Measurements from ENCODE around the gene VPS39. TPM values are rescaled to one million over a fixed set of nuclear protein-coding genes. Genes with fewer than 3 reads are reported as not detected.

Gene VPS39
- total RNA-seq, 2 experiments from 2014 or later = 76.8 to 82.3 TPM

GRCh38 chr15:42152921-42153698 lies 55.0 kb downstream of the VPS39 start:
- DNase-seq = no peak
- H3K4me3 Mint-ChIP-seq = no peak overlapping the region
- no peak overlapping the region for H3K27ac Mint-ChIP-seq
- no peaks in the 10 kb centered on the region for H3K27me3 Mint-ChIP-seq
- ChIA-PET CTCF (interaction anchor here (2.2 kb wide), 1 partner anchor 18 kb away, joined by 4 read pairs; no protein-coding TSS in a partner anchor), POLR2A (interaction anchor here (1.4 kb wide), 1 partner anchor 14 kb away, joined by 3 read pairs; no protein-coding TSS in a partner anchor)
- H3K9me3 Mint-ChIP-seq = no peaks in the 10 kb centered on the region
- H3K36me3 Mint-ChIP-seq (ENCODE audit: low read depth) = no peaks in the 10 kb centered on the region
- no peaks in the 10 kb centered on the region for H3K4me1 Mint-ChIP-seq

- ChIA-PET CTCF (no interaction called here), POLR2A (no interaction called here)
- H3K4me1 Mint-ChIP-seq = no peaks in the 10 kb centered on the region
- H3K27me3 Mint-ChIP-seq = no peaks in the 10 kb centered on the region
- H3K9me3 Mint-ChIP-seq = no peaks in the 10 kb centered on the region
- DNase-seq = no peak
- no peak overlapping the region for H3K4me3 Mint-ChIP-seq
- H3K27ac Mint-ChIP-seq = no peak overlapping the region
- H3K36me3 Mint-ChIP-seq (ENCODE audit: low read depth) = no peaks in the 10 kb centered on the region
Measured at GRCh38 chr15:42152196-42152920, 55.7 kb downstream of the VPS39 start.

GRCh38 chr15:42151736-42152135 lies 56.4 kb downstream of the VPS39 start:
- no peaks in the 10 kb centered on the region for H3K4me1 Mint-ChIP-seq
- no peaks in the 10 kb centered on the region for H3K27me3 Mint-ChIP-seq
- DNase-seq = no peak
- no peak overlapping the region for H3K4me3 Mint-ChIP-seq
- no peak overlapping the region for H3K27ac Mint-ChIP-seq
- POLR2A ChIA-PET = no interaction called here
- no peaks in the 10 kb centered on the region for H3K9me3 Mint-ChIP-seq
- no peaks in the 10 kb centered on the region for H3K36me3 Mint-ChIP-seq (ENCODE audit: low read depth)
- CTCF ChIA-PET = no interaction called here

- no peak for DNase-seq
- Mint-ChIP-seq H3K27me3 (no peaks in the 10 kb centered on the region), H3K9me3 (no peaks in the 10 kb centered on the region), H3K4me3 (no peak overlapping the region), H3K27ac (no peak overlapping the region), H3K4me1 (no peaks in the 10 kb centered on the region), H3K36me3 (ENCODE audit: low read depth) (no peaks in the 10 kb centered on the region)
- POLR2A ChIA-PET = no interaction called here
- CTCF ChIA-PET = no interaction called here
Measured at GRCh38 chr15:42151141-42151561, 57.0 kb downstream of the VPS39 start.

- no peaks in the 10 kb centered on the region for H3K27me3 Mint-ChIP-seq
- no peak overlapping the region for H3K27ac Mint-ChIP-seq
- H3K4me3 Mint-ChIP-seq = no peak overlapping the region
- no peaks in the 10 kb centered on the region for H3K9me3 Mint-ChIP-seq
- no peak for DNase-seq
- no peaks in the 10 kb centered on the region for H3K36me3 Mint-ChIP-seq (ENCODE audit: low read depth)
- CTCF ChIA-PET = no interaction called here
- no peaks in the 10 kb centered on the region for H3K4me1 Mint-ChIP-seq
- POLR2A ChIA-PET = no interaction called here
Measured at GRCh38 chr15:42150219-42150970, 57.7 kb downstream of the VPS39 start.

GRCh38 chr15:42149493-42150218 lies 58.4 kb downstream of the VPS39 start:
- no peaks in the 10 kb centered on the region for H3K9me3 Mint-ChIP-seq
- H3K36me3 Mint-ChIP-seq (ENCODE audit: low read depth) = no peaks in the 10 kb centered on the region
- H3K4me1 Mint-ChIP-seq = no peaks in the 10 kb centered on the region
- H3K4me3 Mint-ChIP-seq = no peak overlapping the region
- H3K27ac Mint-ChIP-seq = no peak overlapping the region
- no peak for DNase-seq
- no peaks in the 10 kb centered on the region for H3K27me3 Mint-ChIP-seq
- CTCF ChIA-PET = no interaction called here
- POLR2A ChIA-PET = no interaction called here

- Mint-ChIP-seq H3K27ac (no peak overlapping the region), H3K9me3 (no peaks in the 10 kb centered on the region), H3K36me3 (ENCODE audit: low read depth) (no peaks in the 10 kb centered on the region), H3K4me1 (no peaks in the 10 kb centered on the region), H3K4me3 (no peak overlapping the region), H3K27me3 (no peaks in the 10 kb centered on the region)
- no peak for DNase-seq
- CTCF ChIA-PET = no interaction called here
- POLR2A ChIA-PET = no interaction called here
Measured at GRCh38 chr15:42148808-42149492, 59.2 kb downstream of the VPS39 start.

GRCh38 chr15:42147431-42147735 lies 60.7 kb downstream of the VPS39 start:
- no peaks in the 10 kb centered on the region for H3K9me3 Mint-ChIP-seq
- H3K4me3 Mint-ChIP-seq = no peak overlapping the region
- CTCF ChIA-PET = no interaction called here
- POLR2A ChIA-PET = no interaction called here
- no peaks in the 10 kb centered on the region for H3K4me1 Mint-ChIP-seq
- no peaks in the 10 kb centered on the region for H3K27me3 Mint-ChIP-seq
- no peaks in the 10 kb centered on the region for H3K36me3 Mint-ChIP-seq (ENCODE audit: low read depth)
- no peak for DNase-seq
- no peak overlapping the region for H3K27ac Mint-ChIP-seq

GRCh38 chr15:42146551-42147430 lies 61.3 kb downstream of the VPS39 start:
- Mint-ChIP-seq H3K4me3 (no peak overlapping the region), H3K27ac (no peak overlapping the region), H3K9me3 (no peaks in the 10 kb centered on the region), H3K27me3 (no peaks in the 10 kb centered on the region), H3K36me3 (ENCODE audit: low read depth) (no peaks in the 10 kb centered on the region), H3K4me1 (no peaks in the 10 kb centered on the region)
- POLR2A ChIA-PET = no interaction called here
- CTCF ChIA-PET = no interaction called here
- DNase-seq = no peak

- CTCF ChIA-PET = no interaction called here
- DNase-seq = no peak
- Mint-ChIP-seq H3K9me3 (no peaks in the 10 kb centered on the region), H3K27ac (no peak overlapping the region), H3K27me3 (no peaks in the 10 kb centered on the region), H3K36me3 (ENCODE audit: low read depth) (no peaks in the 10 kb centered on the region), H3K4me3 (no peak overlapping the region), H3K4me1 (no peaks in the 10 kb centered on the region)
- POLR2A ChIA-PET = no interaction called here
Measured at GRCh38 chr15:42145546-42146455, 62.3 kb downstream of the VPS39 start.

GRCh38 chr15:42144841-42145375 lies 63.2 kb downstream of the VPS39 start:
- H3K36me3 Mint-ChIP-seq (ENCODE audit: low read depth) = no peaks in the 10 kb centered on the region
- no peak for DNase-seq
- H3K27ac Mint-ChIP-seq = no peak overlapping the region
- ChIA-PET POLR2A (interaction anchor here (0.6 kb wide), 1 partner anchor 156 kb away, joined by 3 read pairs; no protein-coding TSS in a partner anchor), CTCF (no interaction called here)
- H3K27me3 Mint-ChIP-seq = no peaks in the 10 kb centered on the region
- no peak overlapping the region for H3K4me3 Mint-ChIP-seq
- no peaks in the 10 kb centered on the region for H3K9me3 Mint-ChIP-seq
- no peaks in the 10 kb centered on the region for H3K4me1 Mint-ChIP-seq

Data from activated CD4-positive, alpha-beta memory T cell treated with anti-CD3 and anti-CD28 coated beads, Interleukin-2, amount 10 ng/mL, durations not matched to agents 7 days and 5 days (primary cell).